HepG2 (cell line): ENCODE data around the gene PDK2. TPM values are rescaled to one million over a fixed set of nuclear protein-coding genes. Genes with fewer than 3 reads are reported as not detected.
A peak's percentile ranks its signal among the peaks of the same experiment; 100 is the strongest.

Experiments
- ARID4A ChIP-seq: sonication (generic); formaldehyde crosslinking; IDR thresholded peaks from 2 replicates; pipeline ENCODE4 v1.5.0; 2020; ENCODE audit warnings: mild to moderate bottlenecking, missing genetic modification reagents, borderline replicate concordance
- ETV5 ChIP-seq: IDR thresholded peaks from 2 replicates; pipeline ENCODE4 v1.6.1; 2018; ENCODE audit warnings: missing biosample characterization, missing genetic modification reagents, inconsistent platforms, borderline replicate concordance
- HOXA3 ChIP-seq: sonication (generic); formaldehyde crosslinking; IDR thresholded peaks from 2 replicates; pipeline ENCODE4 v1.5.0; 2020; ENCODE audit warnings: missing genetic modification reagents
- JUN ChIP-seq: sonication (generic); formaldehyde crosslinking; IDR thresholded peaks from 2 replicates; pipeline ENCODE4 v1.4.0; 2020; ENCODE audit warnings: mild to moderate bottlenecking, missing genetic modification reagents
- KLF12 ChIP-seq: sonication (generic); formaldehyde crosslinking; IDR thresholded peaks from 2 replicates; pipeline ENCODE4 v1.4.0; 2020; ENCODE audit warnings: missing genetic modification reagents, borderline replicate concordance
- NCOA1 ChIP-seq: sonication (generic); formaldehyde crosslinking; IDR thresholded peaks from 2 replicates; pipeline ENCODE4 v1.9.0; 2021; ENCODE audit warnings: missing genetic modification reagents
- POLR2G ChIP-seq: fragments of 200-400 bp; formaldehyde crosslinking; IDR thresholded peaks from 2 replicates; pipeline ENCODE4 v1.6.1; 2018; ENCODE audit warnings: mild to moderate bottlenecking, low read depth, low read length, moderate library complexity
- SAFB2 ChIP-seq: sonication (generic); formaldehyde crosslinking; IDR thresholded peaks from 2 replicates; pipeline ENCODE4 v1.5.1; 2020; ENCODE audit warnings: missing genetic modification reagents, low read depth, mild to moderate bottlenecking, borderline replicate concordance
- SMAD3 ChIP-seq: sonication (generic); formaldehyde crosslinking; IDR thresholded peaks from 2 replicates; pipeline ENCODE4 v1.4.0; 2020; ENCODE audit warnings: missing genetic modification reagents
- SMARCC2 ChIP-seq: fragments of 450-650 bp; IDR thresholded peaks from 2 replicates; pipeline ENCODE4 v1.6.1; 2017; ENCODE audit warnings: antibody characterized with exemption, mild to moderate bottlenecking
- ZBTB10 ChIP-seq: sonication (generic); formaldehyde crosslinking; IDR thresholded peaks from 2 replicates; pipeline ENCODE4 v1.4.0; 2020; ENCODE audit warnings: missing genetic modification reagents, borderline replicate concordance
- ZBTB25 ChIP-seq: IDR thresholded peaks from 2 replicates; pipeline ENCODE4 v1.6.1; 2018; ENCODE audit warnings: missing genetic modification reagents
- ZMYM3 ChIP-seq: sonication (generic); formaldehyde crosslinking; IDR thresholded peaks from 2 replicates; pipeline ENCODE4 v1.5.1; 2020; ENCODE audit warnings: mild to moderate bottlenecking, missing genetic modification reagents
- ZNF281 ChIP-seq: sonication (generic); formaldehyde crosslinking; IDR thresholded peaks from 2 replicates; pipeline ENCODE4 v1.4.0; 2020; ENCODE audit warnings: missing genetic modification reagents, borderline replicate concordance
- ZNF691 ChIP-seq: sonication (generic); formaldehyde crosslinking; IDR thresholded peaks from 2 replicates; pipeline ENCODE4 v1.4.0; 2020; ENCODE audit warnings: missing genetic modification reagents, low read depth, mild to moderate bottlenecking, borderline replicate concordance
- ZNF772 ChIP-seq: sonication (generic); formaldehyde crosslinking; IDR thresholded peaks from 2 replicates; pipeline ENCODE4 v1.5.0; 2020; ENCODE audit warnings: mild to moderate bottlenecking, missing genetic modification reagents
- polyA plus RNA-seq, 8 experiments: library from polyadenylated mRNA; depleted of rRNA in 3 of 8; stranded (reverse) in 7 of 8; unstranded in 1 of 8; fragments of >200 nt; fragmentation: Illumina TruSeq in 4 of 8; extraction: Trizol in 4 of 8; gene quantifications; 2 replicates each; pipeline versions ENCODE4 v1.2.1 to v1.2.3, GENCODE V29; 2011 to 2016; ENCODE audit warnings: low read depth in 4 of 8, missing spikeins in 1 of 8, mixed read lengths in 1 of 8; ENCODE audit not compliant: insufficient read depth in 1 of 8
- total RNA-seq, 5 experiments: library from RNA; depleted of rRNA; stranded (reverse); fragments of >200 nt; fragmentation: Illumina TruSeq; extraction: Trizol; gene quantifications; 2 replicates each; pipeline ENCODE4 v1.2.3, GENCODE V29; 2016; ENCODE audit warnings: low read depth in 1 of 5

The PDK2 gene
- total and polyA plus RNA-seq, 2 of the 13 experiments (the other 11 are each of a cell fraction or from before 2014, with no cell fraction given): 18.5 to 59.7 TPM

GRCh38 chr17:50101346-50102163 is 6.4 kb downstream of the PDK2 start (continued):
- TF ChIP-seq POLR2G (no peak), ZNF772 (CRISPR knock-in tag) (peak; percentile 39; the same call in 1 of the 2 replicates), SMAD3 (CRISPR knock-in tag) (no peak), ZBTB10 (peak; percentile 91), KLF12 (CRISPR knock-in tag) (no peak), ZBTB25 (no peak), SAFB2 (CRISPR knock-in tag) (0 out of 2 replicates have a peak, but pooled peaks have one; percentile 67), ZNF691 (CRISPR knock-in tag) (no peak), ARID4A (peak; percentile 41; the same call in 1 of the 2 replicates), ZNF281 (CRISPR knock-in tag) (peak; percentile 51; the same call in 1 of the 2 replicates), JUN (CRISPR knock-in tag) (no peak), ZMYM3 (peak; percentile 54; the same call in 1 of the 2 replicates), HOXA3 (CRISPR knock-in tag) (peak; percentile 64), ETV5 (CRISPR knock-in tag) (peak; percentile 36; the same call in 1 of the 2 replicates), SMARCC2 (no peak), NCOA1 (0 out of 2 replicates have a peak, but pooled peaks have one; percentile 17)
